Lower lobe of right lung (tissue), 2 donors: ENCODE data around the gene ALCAM. TPM values are rescaled to one million over a fixed set of nuclear protein-coding genes. Genes with fewer than 3 reads are reported as not detected.

Experiments used
- ATAC-seq, 2 donors: fragments of 200-7000 bp; cut with Tn5 transposase; one replicate each; pipeline ENCODE4 v1.9.1; 2020 to 2022; ENCODE audit warnings: mild to moderate bottlenecking in 2 of 2, moderate library complexity in 2 of 2
- DNase-seq: peaks from one replicate; pipeline ENCODE4 v3.0.0-alpha.2; 2020
- H3K27ac ChIP-seq: fragments of 200-600 bp; one replicate; pipeline ENCODE4 v1.8.0; 2022
- H3K27me3 ChIP-seq: fragments of 200-600 bp; one replicate; pipeline ENCODE4 v1.8.0; 2022; ENCODE audit warnings: low read depth
- H3K36me3 ChIP-seq: fragments of 200-600 bp; one replicate; pipeline ENCODE4 v1.8.0; 2022; ENCODE audit warnings: mild to moderate bottlenecking
- H3K4me1 ChIP-seq: fragments of 200-600 bp; one replicate; pipeline ENCODE4 v1.8.0; 2022
- H3K4me3 ChIP-seq: fragments of 200-600 bp; one replicate; pipeline ENCODE4 v1.8.0; 2022; ENCODE audit warnings: mild to moderate bottlenecking
- H3K9me3 ChIP-seq: fragments of 200-600 bp; one replicate; pipeline ENCODE4 v1.8.0; 2022
- CTCF ChIP-seq: fragments of 200-600 bp; IDR thresholded peaks from one replicate; pipeline ENCODE4 v1.8.0; 2022; ENCODE audit warnings: antibody characterized with exemption, mild to moderate bottlenecking
- intact Hi-C: fragments of 100-400 bp; cut with DNase I; formaldehyde crosslinking; loops from one replicate; pipeline ENCODE4 v1.11.0; 2022
- total RNA-seq: library from RNA; stranded (reverse); fragmentation: NEBNext Ultra II Directional; extraction: Animal tissue kit (Norgen Biotek cat#: 25700); gene quantifications from one replicate; pipeline ENCODE4 v1.2.1, GENCODE V29; 2021
- donor health status: DM: no; HTN: yes; CAD: no; lungs with severe emphysema.

Gene ALCAM
- total RNA-seq, 1 donor from 2014 or later, result 174 TPM

- Histone ChIP-seq H3K27me3 (no peaks in the 10 kb centered on the region), H3K36me3 (no peaks in the 10 kb centered on the region), H3K27ac (no peak overlapping the region), H3K9me3 (peaks cover 3% of the 10 kb centered on the region), H3K4me1 (no peaks in the 10 kb centered on the region), H3K4me3 (no peak overlapping the region)
- no peak for DNase-seq
- TF ChIP-seq CTCF, result no peak
- no peak for ATAC-seq
- intact Hi-C loops, result no loop called here
Measured at GRCh38 chr3:105448338-105448982, 81.8 kb downstream of the ALCAM start.

DNA sequence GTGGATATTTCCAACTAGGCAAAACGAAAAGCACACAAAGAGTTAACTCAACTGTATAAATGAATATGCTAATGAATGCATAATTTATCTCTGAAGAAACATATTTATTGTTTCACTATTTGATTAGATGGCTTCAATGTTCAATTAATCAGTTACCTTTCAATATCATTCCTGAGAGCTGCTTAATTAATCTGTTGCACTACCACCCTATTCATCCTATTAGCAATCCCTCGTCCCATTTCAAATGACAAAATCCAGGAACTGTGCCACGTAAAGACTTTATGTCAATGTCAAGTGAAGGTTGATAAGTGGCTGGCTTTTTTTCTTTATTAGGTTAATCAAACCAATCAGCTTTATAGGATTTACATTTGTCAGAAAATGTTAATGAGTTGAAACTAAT is 82.7 kb downstream of the ALCAM start:
- no peak for DNase-seq
- Histone ChIP-seq H3K9me3 (peaks cover 3% of the 10 kb centered on the region), H3K27ac (no peak overlapping the region), H3K36me3 (no peaks in the 10 kb centered on the region), H3K4me3 (no peak overlapping the region), H3K27me3 (no peaks in the 10 kb centered on the region), H3K4me1 (no peaks in the 10 kb centered on the region)
- no peak for ATAC-seq
- TF ChIP-seq CTCF, result no peak
- intact Hi-C loops, result no loop called here

GRCh38 chr3:105456017-105456416 is 89.3 kb downstream of the ALCAM start:
- no peak for TF ChIP-seq CTCF
- no peak for ATAC-seq

GRCh38 chr3:105458518-105459215 is 92.0 kb downstream of the ALCAM start:
- Histone ChIP-seq H3K27ac (no peak overlapping the region), H3K4me3 (no peak overlapping the region), H3K27me3 (no peaks in the 10 kb centered on the region), H3K9me3 (no peaks in the 10 kb centered on the region), H3K36me3 (no peaks in the 10 kb centered on the region), H3K4me1 (no peaks in the 10 kb centered on the region)
- intact Hi-C loops, result no loop called here
- DNase-seq, result no peak
- no peak for TF ChIP-seq CTCF
- peak in 1 of 2 donors; percentile 54 for ATAC-seq

More at GRCh38 chr3:105456017-105456416, 89.3 kb downstream of the ALCAM start:
- peaks cover 3% of the 10 kb centered on the region for H3K9me3 ChIP-seq
- H3K4me1 ChIP-seq, result no peaks in the 10 kb centered on the region
- H3K36me3 ChIP-seq, result no peaks in the 10 kb centered on the region
- DNase-seq, result no peak
- H3K27ac ChIP-seq, result no peak overlapping the region
- intact Hi-C loops, result no loop called here
- H3K27me3 ChIP-seq, result no peaks in the 10 kb centered on the region
- no peak overlapping the region for H3K4me3 ChIP-seq

DNA sequence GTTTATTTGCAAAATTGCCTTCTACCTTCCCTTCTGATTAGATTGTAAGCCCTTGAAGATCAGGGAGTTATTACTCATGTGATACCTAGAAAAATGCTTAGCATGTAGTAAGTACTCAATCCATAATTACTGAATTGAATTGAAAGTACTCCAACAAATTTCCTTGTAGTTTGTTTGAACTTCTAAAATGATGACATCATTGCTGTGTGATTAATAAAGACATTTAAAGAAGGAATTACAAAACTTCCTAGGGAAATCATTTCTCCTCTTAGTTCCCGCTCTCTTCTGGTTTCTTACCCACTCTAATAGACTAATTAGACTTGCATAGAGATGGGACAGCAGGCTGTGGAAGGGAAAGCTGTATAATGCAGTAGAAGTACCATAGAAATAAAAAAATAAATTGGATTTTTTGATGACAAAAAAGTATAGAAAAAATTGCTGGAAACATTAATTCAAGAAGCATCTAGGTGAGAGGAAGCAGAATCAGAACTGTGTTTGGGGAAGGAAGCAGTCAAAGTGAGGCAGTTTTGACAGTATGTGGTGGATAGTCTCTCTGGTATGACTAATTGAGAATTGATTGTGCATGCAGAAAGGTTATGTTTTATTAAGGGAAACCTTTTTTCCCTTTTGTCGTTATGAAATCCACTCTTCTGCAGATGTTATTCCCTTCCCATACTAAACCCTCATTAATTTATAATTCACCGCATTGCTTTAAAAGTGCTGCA is 93.0 kb downstream of the ALCAM start:
- Histone ChIP-seq H3K27ac (no peak overlapping the region), H3K36me3 (no peaks in the 10 kb centered on the region), H3K4me1 (no peaks in the 10 kb centered on the region), H3K9me3 (no peaks in the 10 kb centered on the region), H3K4me3 (no peak overlapping the region), H3K27me3 (no peaks in the 10 kb centered on the region)
- no peak for TF ChIP-seq CTCF
- ATAC-seq, result peak in 1 of 2 donors; percentile 51
- intact Hi-C loops, result no loop called here
- DNase-seq, result no peak
